ENCODE measurements around the gene NIN.
"Not testable (repeated sequence)": the region's sequence is repeated elsewhere in the genome, so short reads cannot be mapped to it uniquely, and the experiment has no call there.

NIN gene

DNA sequence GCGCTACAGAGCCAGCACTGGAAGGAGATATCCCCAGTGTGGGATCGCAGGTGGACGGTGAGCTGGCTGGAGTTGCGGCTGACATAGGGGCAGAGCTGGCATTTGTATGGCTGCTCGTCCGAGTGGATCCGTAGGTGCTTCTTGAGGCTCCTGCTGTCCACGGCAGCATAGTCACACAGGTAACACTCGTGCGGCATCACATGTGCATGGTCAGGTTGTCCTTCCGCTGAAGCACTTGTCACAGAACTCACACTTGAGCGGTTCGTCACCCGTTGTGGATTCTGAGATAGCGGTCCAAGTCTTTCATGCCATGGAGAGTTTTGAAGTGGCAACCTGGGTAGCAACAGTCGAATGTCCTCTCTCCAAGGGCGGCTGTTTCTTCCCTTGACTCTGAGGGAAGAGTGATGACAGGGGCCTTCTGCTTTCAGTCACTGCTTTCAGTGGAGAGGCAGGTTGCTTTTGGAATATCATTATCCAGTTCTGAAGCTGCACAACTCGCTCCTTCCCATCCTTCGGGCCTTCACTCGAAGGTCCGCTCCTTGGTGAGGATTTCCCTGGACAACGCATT lies 125.9 kb downstream of the NIN start:
- no peak for DNase-seq

DNA sequence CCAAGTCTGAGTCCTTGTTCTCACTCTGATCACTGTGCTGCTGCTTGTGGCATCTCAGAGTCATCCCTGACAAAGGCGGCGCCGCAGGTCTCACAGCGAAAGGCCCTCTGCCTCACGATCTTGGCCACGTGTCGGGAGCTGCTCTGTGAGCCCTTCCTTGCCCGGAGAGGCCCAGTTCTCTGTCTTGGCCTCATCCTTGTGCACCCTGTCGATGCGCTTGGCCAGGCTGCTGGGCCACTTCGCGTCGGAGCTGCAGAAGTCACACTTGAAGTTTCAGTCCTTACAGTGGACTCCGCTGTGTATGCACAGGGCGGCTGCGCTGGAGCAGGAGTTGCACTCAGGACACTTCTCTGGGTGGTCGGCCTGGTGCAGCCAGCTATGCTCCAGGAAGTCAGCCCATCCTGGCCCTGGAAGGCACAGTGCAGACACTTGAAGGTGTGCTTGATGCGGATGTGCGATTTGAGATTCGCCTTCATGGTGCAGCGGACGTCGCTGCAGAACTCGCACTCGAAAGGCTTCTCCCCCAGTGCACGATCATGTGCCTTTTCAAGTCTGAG lies 126.4 kb downstream of the NIN start:
- DNase-seq = no peak

DNA sequence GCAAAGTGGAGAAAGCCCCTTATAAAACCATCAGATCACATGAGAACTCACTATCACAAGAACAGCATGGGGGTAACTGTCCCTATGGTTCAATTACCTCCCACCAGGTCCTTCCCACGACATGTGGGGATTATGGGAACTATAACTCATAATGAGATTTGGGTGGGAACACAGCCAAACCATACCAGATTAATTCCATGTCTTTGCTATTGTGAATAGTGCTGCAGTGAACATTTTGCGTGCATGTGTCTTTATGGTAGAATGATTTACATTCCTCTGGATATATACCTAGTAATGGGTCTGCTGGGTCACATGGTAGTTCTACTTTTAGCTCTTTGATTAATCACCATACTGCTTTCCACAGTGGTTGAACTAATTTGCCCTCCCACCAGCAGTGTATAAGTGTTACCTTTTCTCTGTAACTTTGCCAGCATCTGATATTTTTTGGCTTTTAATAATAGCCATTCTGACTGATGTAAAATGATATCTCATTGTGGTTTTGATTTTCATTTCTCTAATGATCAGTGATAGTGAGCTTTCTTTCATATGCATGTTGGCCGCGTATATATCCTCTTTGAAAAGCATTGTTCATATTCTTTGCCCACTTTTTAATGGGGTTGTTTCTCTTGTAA lies 133.2 kb downstream of the NIN start:
- DNase-seq = no peak

DNA sequence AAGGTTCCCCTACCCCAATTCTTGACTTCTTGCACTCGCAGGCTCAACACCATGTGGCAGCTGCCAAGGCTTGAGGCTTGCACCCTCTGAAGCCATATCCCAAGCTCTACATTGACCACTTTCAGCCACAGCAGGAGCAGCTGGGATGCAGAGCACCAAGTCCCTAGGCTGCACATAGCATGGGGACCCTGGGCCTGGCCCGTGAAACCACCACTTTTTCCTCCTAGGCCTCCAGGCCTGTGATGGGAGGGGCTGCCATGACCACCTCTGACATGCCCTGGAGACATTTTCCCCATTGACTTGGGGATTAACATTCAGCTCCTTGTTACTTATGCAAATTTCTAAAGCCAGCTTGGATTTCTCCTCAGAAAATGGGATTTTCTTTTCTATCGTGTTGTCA lies 136.7 kb downstream of the NIN start:
- not testable (repeated sequence) for DNase-seq

- DNase-seq = no peak
Measured at GRCh38 chr14:50688875-50689274, 142.1 kb downstream of the NIN start.

GRCh38 chr14:50679674-50680073 lies 151.3 kb downstream of the NIN start:
- no peak for DNase-seq

DNA sequence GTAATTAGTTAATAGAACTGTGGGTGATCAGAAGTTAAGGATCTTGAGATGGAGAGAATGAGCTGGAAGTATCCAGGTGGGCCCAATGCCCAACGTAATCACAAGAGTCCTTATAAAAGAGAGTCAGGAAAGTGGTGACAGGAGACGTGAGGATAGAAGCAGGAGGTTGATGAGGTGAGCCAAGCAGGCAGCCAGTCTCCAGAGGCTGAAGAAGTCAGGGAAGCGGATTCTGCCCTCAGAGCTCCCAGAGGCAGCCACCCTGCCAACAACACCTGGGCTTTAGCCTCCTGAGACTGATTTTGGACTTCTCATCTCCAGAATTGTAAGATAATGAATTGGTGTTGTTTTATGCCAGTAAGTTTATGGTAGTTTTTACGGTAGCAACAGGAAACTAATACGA lies 152.8 kb downstream of the NIN start:
- no peak for DNase-seq

DNA sequence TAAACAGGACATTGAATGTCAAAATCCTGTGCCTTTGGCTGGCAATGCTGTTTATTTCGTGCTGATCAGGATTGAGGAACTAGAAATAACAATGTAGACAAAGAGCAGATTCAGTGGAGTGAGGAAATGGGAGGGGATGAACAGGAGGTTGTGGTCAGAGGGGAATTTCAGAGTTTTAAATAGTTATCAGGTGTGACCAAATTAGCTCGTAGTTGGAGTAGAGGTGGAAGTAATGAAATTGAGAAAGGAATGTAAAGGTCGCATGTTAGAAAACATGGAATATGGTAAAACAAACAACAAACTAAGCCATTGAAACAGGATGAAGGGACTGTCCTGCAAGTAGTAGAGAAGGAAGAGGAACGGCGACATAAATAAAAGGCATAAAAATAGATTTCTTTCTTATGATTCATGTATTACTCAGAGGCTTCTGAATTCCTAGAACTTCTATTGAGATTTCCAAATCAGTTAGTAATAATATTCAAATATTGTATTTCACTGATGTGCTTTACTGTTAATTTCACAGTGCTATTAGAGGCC lies 153.4 kb downstream of the NIN start:
- no peak for DNase-seq

GRCh38 chr14:50676814-50677516 lies 154.0 kb downstream of the NIN start:
- DNase-seq = no peak

- no peak for DNase-seq
Measured at GRCh38 chr14:50675597-50675996, 155.4 kb downstream of the NIN start.

DNA sequence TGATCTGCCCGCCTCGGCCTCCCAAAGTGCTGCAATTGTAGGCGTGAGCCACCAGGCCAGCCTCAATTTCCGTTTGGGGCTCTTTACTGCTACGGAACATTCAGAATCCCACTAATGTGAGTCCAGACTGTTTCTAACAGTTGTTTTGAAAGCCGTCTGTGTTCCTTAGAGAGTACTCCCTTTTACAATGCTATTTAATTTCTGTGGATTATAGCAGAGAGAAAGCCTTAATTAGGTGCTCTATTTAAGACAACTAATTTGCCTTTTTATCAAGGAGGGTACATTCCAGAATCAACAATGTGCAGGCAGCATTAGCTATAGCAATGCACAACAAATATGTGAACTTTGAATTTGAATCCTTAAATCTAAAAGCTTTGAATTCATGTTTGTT lies 160.1 kb downstream of the NIN start:
- no peak for DNase-seq

DNA sequence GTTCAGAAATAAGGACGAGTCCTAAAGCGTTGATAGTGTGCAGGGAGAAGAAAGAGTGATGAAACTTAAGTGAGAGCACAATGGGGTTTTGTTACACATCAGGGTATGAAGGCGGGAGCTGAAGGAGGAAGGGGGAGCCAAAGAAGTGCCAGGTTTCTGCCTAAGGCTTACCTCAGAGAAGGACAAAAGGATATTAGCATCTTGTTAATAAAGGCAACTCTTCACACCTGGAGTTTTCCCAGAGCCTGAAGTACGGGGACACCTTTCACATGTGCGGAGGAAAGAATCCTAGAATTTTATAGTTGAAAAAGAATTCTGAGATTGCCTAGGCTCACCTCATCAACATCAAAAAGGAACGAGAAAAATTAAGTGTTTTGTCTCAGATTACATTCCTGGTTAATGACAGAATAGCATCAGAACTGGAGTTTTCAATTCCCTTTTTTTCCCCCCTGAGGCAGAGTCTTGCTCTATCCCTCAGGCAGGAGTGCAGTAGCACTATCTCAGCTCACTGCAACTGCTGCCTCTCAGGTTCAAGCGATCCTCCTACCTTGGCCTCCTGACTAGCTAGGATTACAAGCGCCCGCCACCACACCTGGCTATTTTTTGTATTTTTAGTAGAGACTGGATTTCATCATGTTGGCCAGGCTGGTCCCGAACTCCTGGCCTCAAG lies 160.6 kb downstream of the NIN start:
- no peak for DNase-seq
